ENCODE measurements around the gene ATP5PO.

DNA sequence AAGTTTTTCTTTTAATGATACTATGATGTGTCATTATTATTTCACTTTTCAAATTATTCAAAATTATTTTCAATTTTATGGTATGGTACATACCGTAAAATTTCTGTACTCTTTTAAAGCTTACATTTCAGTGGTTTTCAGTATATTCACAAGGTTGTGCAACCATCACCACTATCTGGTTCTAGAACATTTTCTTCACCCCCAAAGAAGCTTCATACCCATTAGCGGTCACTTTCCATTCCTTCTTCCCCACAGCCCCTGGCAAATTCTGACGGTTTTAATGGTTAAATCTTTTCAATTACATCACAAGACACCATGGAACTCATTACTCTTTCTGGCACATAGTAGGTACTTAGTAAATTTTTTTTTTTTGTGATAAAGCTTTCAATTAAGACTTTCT is 22.8 kb upstream of the ATP5PO start:
- TF ChIP-seq, protein P1, sequence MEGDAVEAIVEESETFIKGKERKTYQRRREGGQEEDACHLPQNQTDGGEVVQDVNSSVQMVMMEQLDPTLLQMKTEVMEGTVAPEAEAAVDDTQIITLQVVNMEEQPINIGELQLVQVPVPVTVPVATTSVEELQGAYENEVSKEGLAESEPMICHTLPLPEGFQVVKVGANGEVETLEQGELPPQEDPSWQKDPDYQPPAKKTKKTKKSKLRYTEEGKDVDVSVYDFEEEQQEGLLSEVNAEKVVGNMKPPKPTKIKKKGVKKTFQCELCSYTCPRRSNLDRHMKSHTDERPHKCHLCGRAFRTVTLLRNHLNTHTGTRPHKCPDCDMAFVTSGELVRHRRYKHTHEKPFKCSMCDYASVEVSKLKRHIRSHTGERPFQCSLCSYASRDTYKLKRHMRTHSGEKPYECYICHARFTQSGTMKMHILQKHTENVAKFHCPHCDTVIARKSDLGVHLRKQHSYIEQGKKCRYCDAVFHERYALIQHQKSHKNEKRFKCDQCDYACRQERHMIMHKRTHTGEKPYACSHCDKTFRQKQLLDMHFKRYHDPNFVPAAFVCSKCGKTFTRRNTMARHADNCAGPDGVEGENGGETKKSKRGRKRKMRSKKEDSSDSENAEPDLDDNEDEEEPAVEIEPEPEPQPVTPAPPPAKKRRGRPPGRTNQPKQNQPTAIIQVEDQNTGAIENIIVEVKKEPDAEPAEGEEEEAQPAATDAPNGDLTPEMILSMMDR (IDR thresholded peaks at IDR 0.05), result no peak
- no peak for TF ChIP-seq POLR2A (IDR thresholded peaks at IDR 0.05)

All from uterus (tissue), 2 donors.